ENCODE measurements around the gene ANTXR2. TPM values are rescaled to one million over a fixed set of nuclear protein-coding genes. Genes with fewer than 3 reads are reported as not detected.

ANTXR2 gene
- total and polyA plus RNA-seq, 2 donors (not counting 1 experiment from before 2014, with no cell fraction given): 85.3 to 135 TPM

- H3K27me3 ChIP-seq (ENCODE audit: control insufficient read depth, insufficient read depth, low read length): no peaks in the 10 kb centered on the region
- H3K36me3 ChIP-seq (ENCODE audit: control insufficient read depth, insufficient read depth, low read length): peaks cover 3% of the 10 kb centered on the region
- H2AFZ ChIP-seq (ENCODE audit: low read length): no peak overlapping the region
- no peak for TF ChIP-seq EZH2 (IDR thresholded peaks at IDR 0.05; ENCODE audit: low read length, missing control alignments)
- peak overlapping the region; percentile 84 for H3K4me2 ChIP-seq (ENCODE audit: extremely low read depth, insufficient read depth, low read length)
- H3K27ac ChIP-seq (ENCODE audit: insufficient read depth, low read length): peak overlapping the region; percentile 89
- H4K20me1 ChIP-seq (ENCODE audit: control insufficient read depth, extremely low read depth, insufficient read depth, low read length): no peaks in the 10 kb centered on the region
- peaks cover 60% of the 10 kb centered on the region for H3K79me2 ChIP-seq (ENCODE audit: control insufficient read depth, insufficient read depth, low read length)
- DNase-seq (ENCODE audit: low read depth in 2 of 2): peak; percentile 36 to 41
- peaks cover 5% of the 10 kb centered on the region for H3K4me1 ChIP-seq (ENCODE audit: control insufficient read depth, extremely low read depth, insufficient read depth, low read length)
- no peaks in the 10 kb centered on the region for H3K9me3 ChIP-seq (ENCODE audit: control insufficient read depth, insufficient read depth, low read depth, low read length)
- H3K4me3 ChIP-seq (replicated peaks in 1 of 4; ENCODE audit: control extremely low read depth in 1 of 4, insufficient read depth in 1 of 4, low read depth in 3 of 4, low read length in 4 of 4): peak overlapping the region; percentile 80 to 93 (median 90)
- no peak overlapping the region for H3K9ac ChIP-seq (ENCODE audit: insufficient read depth, low read length)
Measured at GRCh38 chr4:80070880-80071603, 2.0 kb downstream of the ANTXR2 start.

GRCh38 chr4:80069837-80070731 lies 2.9 kb downstream of the ANTXR2 start:
- Histone ChIP-seq H3K4me3 (replicated peaks in 1 of 4; ENCODE audit: control extremely low read depth in 1 of 4, insufficient read depth in 1 of 4, low read depth in 3 of 4, low read length in 4 of 4) (peak overlapping the region; percentile 80 to 93 (median 90)), H4K20me1 (ENCODE audit: control insufficient read depth, extremely low read depth, insufficient read depth, low read length) (no peaks in the 10 kb centered on the region), H3K4me1 (ENCODE audit: control insufficient read depth, extremely low read depth, insufficient read depth, low read length) (peaks cover 5% of the 10 kb centered on the region), H3K27ac (ENCODE audit: insufficient read depth, low read length) (peak overlapping the region; percentile 89), H3K36me3 (ENCODE audit: control insufficient read depth, insufficient read depth, low read length) (peaks cover 3% of the 10 kb centered on the region), H3K4me2 (ENCODE audit: extremely low read depth, insufficient read depth, low read length) (peak overlapping the region; percentile 84), H3K79me2 (ENCODE audit: control insufficient read depth, insufficient read depth, low read length) (peaks cover 65% of the 10 kb centered on the region), H3K9me3 (ENCODE audit: control insufficient read depth, insufficient read depth, low read depth, low read length) (no peaks in the 10 kb centered on the region), H3K9ac (ENCODE audit: insufficient read depth, low read length) (no peak overlapping the region), H2AFZ (ENCODE audit: low read length) (no peak overlapping the region), H3K27me3 (ENCODE audit: control insufficient read depth, insufficient read depth, low read length) (no peaks in the 10 kb centered on the region)
- TF ChIP-seq CTCF (conservative IDR thresholded peaks at IDR 0.05 in 1 of 2, IDR thresholded peaks at IDR 0.05 in 1 of 2; ENCODE audit: low read depth in 1 of 2, low read length in 2 of 2): no peak
- no peak for TF ChIP-seq EZH2 (IDR thresholded peaks at IDR 0.05; ENCODE audit: low read length, missing control alignments)
- DNase-seq (ENCODE audit: low read depth in 2 of 2): peak; percentile 53 to 65

GRCh38 chr4:80069108-80069836 lies 3.8 kb downstream of the ANTXR2 start:
- peaks cover 3% of the 10 kb centered on the region for H3K36me3 ChIP-seq (ENCODE audit: control insufficient read depth, insufficient read depth, low read length)
- H3K27ac ChIP-seq (ENCODE audit: insufficient read depth, low read length): peak overlapping the region; percentile 89
- TF ChIP-seq EZH2 (IDR thresholded peaks at IDR 0.05; ENCODE audit: low read length, missing control alignments) (no peak), CTCF (conservative IDR thresholded peaks at IDR 0.05 in 1 of 2, IDR thresholded peaks at IDR 0.05 in 1 of 2; ENCODE audit: low read depth in 1 of 2, low read length in 2 of 2) (no peak)
- H3K4me3 ChIP-seq (replicated peaks in 1 of 4; ENCODE audit: control extremely low read depth in 1 of 4, insufficient read depth in 1 of 4, low read depth in 3 of 4, low read length in 4 of 4): peak overlapping the region; percentile 20 to 93 (median 86)
- no peaks in the 10 kb centered on the region for H3K27me3 ChIP-seq (ENCODE audit: control insufficient read depth, insufficient read depth, low read length)
- H3K4me1 ChIP-seq (ENCODE audit: control insufficient read depth, extremely low read depth, insufficient read depth, low read length): peaks cover 7% of the 10 kb centered on the region
- peak overlapping the region; percentile 84 for H3K4me2 ChIP-seq (ENCODE audit: extremely low read depth, insufficient read depth, low read length)
- DNase-seq (ENCODE audit: low read depth in 2 of 2): peak; percentile 31 to 66
- H2AFZ ChIP-seq (ENCODE audit: low read length): no peak overlapping the region
- H3K9ac ChIP-seq (ENCODE audit: insufficient read depth, low read length): no peak overlapping the region
- no peaks in the 10 kb centered on the region for H3K9me3 ChIP-seq (ENCODE audit: control insufficient read depth, insufficient read depth, low read depth, low read length)
- peaks cover 72% of the 10 kb centered on the region for H3K79me2 ChIP-seq (ENCODE audit: control insufficient read depth, insufficient read depth, low read length)
- H4K20me1 ChIP-seq (ENCODE audit: control insufficient read depth, extremely low read depth, insufficient read depth, low read length): no peaks in the 10 kb centered on the region

Data from fibroblast of lung (primary cell).